Activated T-helper 1 cell treated with anti-CD3 and anti-CD28 coated beads, Interleukin-12 subunit alpha, Interleukin-12 subunit beta, Interleukin-2, Interleukin-4 antibody, amounts not matched to agents 30 ng/mL and 10 ng/mL and 1 ng/mL, durations not matched to agents 14 hours and 24 hours and 36 hours (primary cell): ENCODE data around the gene EPHA1. TPM values are rescaled to one million over a fixed set of nuclear protein-coding genes. Genes with fewer than 3 reads are reported as not detected.
A peak's percentile ranks its signal among the peaks of the same experiment; 100 is the strongest.
"Not testable (repeated sequence)": the region's sequence is repeated elsewhere in the genome, so short reads cannot be mapped to it uniquely, and the experiment has no call there.

Source experiments
- DNase-seq: peaks from one replicate; pipeline ENCODE4 v3.0.0; 2021; ENCODE audit warnings: low spot score
- H3K27ac Mint-ChIP-seq: one replicate; pipeline ENCODE4 v1.8.0; 2021; ENCODE audit warnings: mild to moderate bottlenecking, mixed read lengths
- H3K27me3 Mint-ChIP-seq: one replicate; pipeline ENCODE4 v1.8.0; 2022; ENCODE audit warnings: mild to moderate bottlenecking, moderate library complexity, mixed read lengths; ENCODE audit not compliant: insufficient read depth
- H3K36me3 Mint-ChIP-seq: one replicate; pipeline ENCODE4 v1.8.0; 2021; ENCODE audit warnings: low read depth, mixed read lengths
- H3K4me1 Mint-ChIP-seq: one replicate; pipeline ENCODE4 v1.8.0; 2021; ENCODE audit warnings: low read depth, mixed read lengths
- H3K4me3 Mint-ChIP-seq: one replicate; pipeline ENCODE4 v1.8.0; 2021; ENCODE audit warnings: mild to moderate bottlenecking, moderate library complexity, mixed read lengths
- H3K9me3 Mint-ChIP-seq: one replicate; pipeline ENCODE4 v1.8.0; 2021; ENCODE audit warnings: mixed read lengths
- intact Hi-C: fragments of 100-400 bp; cut with micrococcal nuclease; formaldehyde crosslinking; loops from one replicate; pipeline ENCODE4 v1.15.1; 2024
- total RNA-seq: library from RNA; stranded (reverse); gene quantifications from 2 replicates; pipeline ENCODE4 v1.2.3, GENCODE V29; 2022

The EPHA1 gene
- total RNA-seq, 1 donor from 2014 or later: not detected

DNA sequence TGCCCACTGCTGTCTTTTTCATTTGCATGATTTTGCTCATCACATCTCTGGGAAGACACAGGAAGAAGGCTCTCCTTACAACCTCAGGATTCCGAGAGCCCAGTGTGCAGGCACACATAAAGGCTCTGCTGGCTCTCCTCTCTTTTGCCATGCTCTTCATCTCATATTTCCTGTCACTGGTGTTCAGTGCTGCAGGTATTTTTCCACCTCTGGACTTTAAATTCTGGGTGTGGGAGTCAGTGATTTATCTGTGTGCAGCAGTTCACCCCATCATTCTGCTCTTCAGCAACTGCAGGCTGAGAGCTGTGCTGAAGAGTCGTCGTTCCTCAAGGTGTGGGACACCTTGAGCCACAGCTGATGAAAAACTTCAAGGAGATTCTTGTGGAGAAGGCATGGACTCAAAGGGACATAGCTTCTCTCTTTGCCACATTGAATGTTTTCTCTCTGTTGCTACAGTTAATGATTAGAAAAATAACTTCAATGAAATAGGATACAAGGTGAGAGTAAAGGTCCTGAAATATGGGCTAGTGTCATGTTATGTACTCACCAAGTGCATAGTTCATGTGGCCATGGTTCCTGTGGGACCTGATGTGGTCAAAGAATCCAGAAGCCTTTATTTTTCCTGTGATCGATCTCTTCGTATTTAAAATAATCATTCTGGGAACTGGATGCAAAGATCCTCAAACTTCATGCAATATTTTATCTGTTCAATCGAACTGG is 35.6 kb upstream of the EPHA1 start:
- H3K9me3 Mint-ChIP-seq: no peaks in the 10 kb centered on the region

DNA sequence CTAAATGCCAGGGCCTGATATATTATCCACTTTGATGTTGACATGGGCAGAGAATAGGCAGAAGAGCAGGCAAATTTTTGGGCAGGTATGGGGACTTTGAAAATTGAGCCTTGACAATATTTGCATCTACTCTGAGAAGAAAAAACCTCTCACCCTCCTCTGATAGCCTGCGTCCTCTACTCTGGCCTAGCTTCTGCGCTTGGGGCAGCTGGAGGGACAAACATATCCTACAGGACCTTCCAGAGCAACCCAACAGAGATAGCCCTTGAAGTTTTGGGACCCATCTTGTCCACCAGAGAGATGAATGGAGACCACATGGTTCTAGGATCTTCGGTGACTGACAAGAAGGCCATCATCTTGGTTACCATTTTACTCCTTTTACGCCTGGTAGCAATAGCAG is 34.5 kb upstream of the EPHA1 start, which contains the start of gene TAS2R60:
Gene TAS2R60 (plus strand): TSS at position 301 of the 400 bp plus-strand sequence. CDS start 0 bp downstream, at position 301.
- no peak within 1 kb of the TSS for H3K4me3 Mint-ChIP-seq
- no peak within 1 kb of the TSS for H3K27ac Mint-ChIP-seq
- H3K36me3 Mint-ChIP-seq: no peaks in the 10 kb centered on the region
- DNase-seq: no peak
- H3K27me3 Mint-ChIP-seq: peaks cover 2% of the 10 kb centered on the region
- H3K9me3 Mint-ChIP-seq: no peaks in the 10 kb centered on the region
- intact Hi-C loops: no loop called here
- no peaks in the 10 kb centered on the region for H3K4me1 Mint-ChIP-seq

More for the DNA sequence above, 35.6 kb upstream of the EPHA1 start:
- no peaks in the 10 kb centered on the region for H3K27me3 Mint-ChIP-seq
- DNase-seq: no peak
- no peaks in the 10 kb centered on the region for H3K4me1 Mint-ChIP-seq
- no peak overlapping the region for H3K27ac Mint-ChIP-seq
- H3K36me3 Mint-ChIP-seq: no peaks in the 10 kb centered on the region
- no peak overlapping the region for H3K4me3 Mint-ChIP-seq
- intact Hi-C loops: no loop called here

DNA sequence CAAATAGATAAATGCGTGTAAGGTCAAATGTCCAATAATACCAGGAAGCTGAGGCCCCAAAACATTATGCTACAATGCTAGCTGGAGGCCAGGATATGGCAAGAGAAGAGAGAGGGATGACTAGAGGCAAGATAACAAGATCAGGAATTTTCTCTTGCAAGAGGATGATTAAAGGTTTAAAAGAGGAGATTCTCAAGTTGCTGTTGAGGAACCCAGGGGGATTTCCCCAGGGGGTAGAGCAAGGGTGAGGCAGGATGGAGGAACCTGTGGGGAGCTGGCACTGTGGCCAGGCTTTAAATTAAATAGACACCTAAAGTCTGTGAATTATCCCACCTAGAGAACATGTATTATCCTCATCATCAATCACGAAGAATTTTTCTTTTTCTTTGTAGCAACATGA is 31.2 kb upstream of the EPHA1 start:
- intact Hi-C loops: no loop called here
- Mint-ChIP-seq H3K27ac (no peak overlapping the region), H3K4me3 (no peak overlapping the region), H3K27me3 (peaks cover 2% of the 10 kb centered on the region), H3K4me1 (peaks cover 10% of the 10 kb centered on the region), H3K36me3 (no peaks in the 10 kb centered on the region), H3K9me3 (no peaks in the 10 kb centered on the region)
- DNase-seq: no peak

DNA sequence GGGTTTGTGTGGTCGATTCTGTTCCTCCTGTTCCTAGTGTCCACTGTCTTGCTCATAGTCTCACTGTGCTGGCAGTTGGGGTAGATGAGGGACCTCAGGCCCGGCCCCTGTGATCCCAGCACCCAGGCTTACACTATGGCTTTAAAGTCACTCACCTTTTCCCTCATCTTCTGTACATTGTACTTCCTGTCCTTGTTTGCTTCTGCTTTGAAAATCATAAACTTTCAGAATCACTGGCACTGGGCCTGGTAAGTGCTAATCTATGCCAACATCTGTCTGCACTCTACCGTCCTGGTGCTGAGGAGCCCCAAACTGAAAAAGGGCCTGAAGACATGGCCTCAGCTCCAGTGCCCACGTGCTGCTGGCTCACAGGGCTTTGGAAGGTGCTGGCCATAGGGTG is 28.9 kb upstream of the EPHA1 start:
- H3K27ac Mint-ChIP-seq: no peak overlapping the region
- H3K4me3 Mint-ChIP-seq: no peak overlapping the region
- no peaks in the 10 kb centered on the region for H3K9me3 Mint-ChIP-seq
- H3K36me3 Mint-ChIP-seq: no peaks in the 10 kb centered on the region
- DNase-seq: no peak
- peaks cover 10% of the 10 kb centered on the region for H3K4me1 Mint-ChIP-seq
- intact Hi-C loops: no loop called here
- peaks cover 2% of the 10 kb centered on the region for H3K27me3 Mint-ChIP-seq

DNA sequence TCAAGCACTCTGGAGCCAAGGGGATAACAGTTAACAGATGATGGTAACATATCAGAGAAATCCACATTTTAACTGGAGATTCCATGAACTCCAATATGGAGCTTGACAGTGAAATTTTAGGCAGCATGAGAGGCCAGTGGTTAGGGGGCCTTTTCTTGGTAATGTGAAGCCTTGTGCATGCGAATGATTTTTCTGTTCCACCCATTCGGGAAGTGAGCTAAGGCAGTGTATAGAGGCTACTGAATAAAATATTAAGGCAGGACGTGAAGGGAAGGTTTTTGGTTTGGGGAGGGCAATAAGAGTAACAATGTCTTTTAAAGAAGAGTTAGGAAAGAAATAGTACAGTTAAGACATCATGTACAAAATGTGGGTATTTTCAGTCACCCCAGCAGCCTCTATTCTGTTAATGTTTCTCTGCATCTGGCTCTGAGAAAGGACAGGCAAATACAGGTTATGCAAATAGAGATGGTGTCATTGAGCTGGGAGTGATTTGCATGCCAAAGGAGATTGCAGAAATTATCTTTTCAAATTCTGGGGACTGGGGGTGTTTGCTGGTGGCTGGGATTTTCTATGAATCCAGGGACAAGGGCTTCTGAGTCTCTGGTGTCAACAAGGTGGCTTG is 27.8 kb upstream of the EPHA1 start:
- Mint-ChIP-seq H3K27ac (no peak overlapping the region), H3K4me1 (peaks cover 10% of the 10 kb centered on the region), H3K9me3 (no peaks in the 10 kb centered on the region), H3K4me3 (no peak overlapping the region), H3K36me3 (no peaks in the 10 kb centered on the region), H3K27me3 (peaks cover 2% of the 10 kb centered on the region)
- DNase-seq: no peak
- intact Hi-C loops: no loop called here

DNA sequence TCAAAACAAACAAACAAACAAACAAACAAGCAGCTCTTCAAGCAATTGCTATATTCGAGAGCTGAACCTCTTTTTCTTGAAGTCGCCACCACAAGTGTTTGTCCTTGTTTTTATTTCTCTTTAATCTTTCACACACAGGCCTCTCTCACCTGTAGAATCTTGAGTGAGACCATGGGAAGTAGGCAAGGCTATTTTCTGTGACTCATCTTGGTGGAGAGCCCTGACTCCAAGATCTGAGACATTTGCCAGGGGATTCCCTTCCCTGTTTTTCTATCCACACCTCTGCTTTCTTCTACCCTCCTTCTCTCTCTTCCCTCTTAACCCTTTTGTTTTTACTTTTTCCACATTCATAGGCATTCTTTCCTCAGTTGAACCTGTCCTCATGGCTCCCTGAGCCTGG is 26.6 kb upstream of the EPHA1 start:
- DNase-seq: no peak
- no peak overlapping the region for H3K27ac Mint-ChIP-seq
- H3K4me3 Mint-ChIP-seq: no peak overlapping the region
- intact Hi-C loops: no loop called here
- peaks cover 10% of the 10 kb centered on the region for H3K4me1 Mint-ChIP-seq
- no peaks in the 10 kb centered on the region for H3K9me3 Mint-ChIP-seq
- H3K27me3 Mint-ChIP-seq: peaks cover 2% of the 10 kb centered on the region
- H3K36me3 Mint-ChIP-seq: no peaks in the 10 kb centered on the region

DNA sequence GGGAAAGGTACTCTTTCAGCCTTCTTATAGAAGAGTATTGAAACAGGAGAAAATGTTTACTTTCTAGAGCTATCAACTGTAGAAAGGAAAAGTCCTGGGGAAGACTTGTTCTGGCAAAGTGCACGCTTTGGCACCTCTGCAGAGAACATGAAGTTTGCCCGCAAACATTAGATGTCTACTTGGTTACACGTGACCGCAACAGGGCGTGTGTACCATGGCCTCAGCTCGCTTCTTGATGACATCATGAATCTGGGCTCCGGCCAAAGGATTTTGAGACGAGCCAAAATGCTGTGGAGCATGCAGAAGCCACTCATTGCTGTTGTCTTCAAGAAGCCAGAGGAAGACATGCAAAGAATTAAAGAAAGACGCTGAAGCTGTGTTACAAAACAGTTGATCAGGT is 26.0 kb upstream of the EPHA1 start:
- H3K4me3 Mint-ChIP-seq: no peak overlapping the region

DNA sequence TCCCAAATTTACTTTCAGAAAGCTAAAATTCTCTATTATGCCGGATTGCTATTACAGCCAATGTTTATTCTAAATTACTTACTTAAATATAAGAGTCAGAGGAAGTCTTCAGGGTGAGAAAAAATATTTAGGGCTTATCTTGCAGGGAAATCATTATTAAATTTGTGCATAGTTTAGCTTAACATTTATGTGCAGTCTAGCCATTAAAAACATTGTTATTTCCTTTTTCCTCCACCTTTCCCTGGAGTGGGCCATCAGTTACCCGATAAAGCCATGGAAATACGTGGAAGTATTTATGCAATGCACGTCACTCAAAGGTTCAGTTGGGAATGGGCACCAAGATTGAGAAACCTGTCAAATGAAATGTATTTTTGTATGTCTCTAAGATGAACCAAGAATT is 25.1 kb upstream of the EPHA1 start:
- Mint-ChIP-seq H3K4me3 (no peak overlapping the region), H3K9me3 (no peaks in the 10 kb centered on the region), H3K27me3 (peaks cover 2% of the 10 kb centered on the region), H3K4me1 (peaks cover 10% of the 10 kb centered on the region), H3K27ac (no peak overlapping the region), H3K36me3 (no peaks in the 10 kb centered on the region)
- intact Hi-C loops: no loop called here
- DNase-seq: no peak

More for the DNA sequence above, 26.0 kb upstream of the EPHA1 start:
- Mint-ChIP-seq H3K27me3 (peaks cover 2% of the 10 kb centered on the region), H3K9me3 (no peaks in the 10 kb centered on the region), H3K4me1 (peaks cover 10% of the 10 kb centered on the region), H3K27ac (no peak overlapping the region), H3K36me3 (no peaks in the 10 kb centered on the region)
- DNase-seq: no peak
- intact Hi-C loops: no loop called here

DNA sequence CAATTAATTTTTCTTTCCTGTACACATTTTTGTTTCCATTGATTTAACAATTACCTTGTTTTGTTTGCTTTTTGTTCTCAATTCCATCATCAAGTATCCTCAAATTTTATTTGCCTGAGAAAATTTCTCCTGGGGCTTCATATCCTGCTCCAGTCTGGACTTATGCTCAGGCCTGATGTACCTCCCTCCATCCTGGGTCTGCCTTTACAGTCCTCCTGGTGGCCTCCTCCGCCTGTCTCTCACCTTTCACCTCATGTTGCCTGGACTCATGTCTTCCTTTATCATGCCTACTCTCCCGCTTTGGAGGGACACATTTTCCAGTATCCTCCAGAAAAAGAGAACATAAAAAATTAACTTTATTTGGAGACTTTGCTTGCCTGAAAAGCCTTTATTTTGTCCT is 22.5 kb upstream of the EPHA1 start:
- H3K4me1 Mint-ChIP-seq: peaks cover 9% of the 10 kb centered on the region
- no peaks in the 10 kb centered on the region for H3K27me3 Mint-ChIP-seq
- intact Hi-C loops: no loop called here
- DNase-seq: no peak
- H3K4me3 Mint-ChIP-seq: no peak overlapping the region
- H3K36me3 Mint-ChIP-seq: no peaks in the 10 kb centered on the region
- no peak overlapping the region for H3K27ac Mint-ChIP-seq
- no peaks in the 10 kb centered on the region for H3K9me3 Mint-ChIP-seq

DNA sequence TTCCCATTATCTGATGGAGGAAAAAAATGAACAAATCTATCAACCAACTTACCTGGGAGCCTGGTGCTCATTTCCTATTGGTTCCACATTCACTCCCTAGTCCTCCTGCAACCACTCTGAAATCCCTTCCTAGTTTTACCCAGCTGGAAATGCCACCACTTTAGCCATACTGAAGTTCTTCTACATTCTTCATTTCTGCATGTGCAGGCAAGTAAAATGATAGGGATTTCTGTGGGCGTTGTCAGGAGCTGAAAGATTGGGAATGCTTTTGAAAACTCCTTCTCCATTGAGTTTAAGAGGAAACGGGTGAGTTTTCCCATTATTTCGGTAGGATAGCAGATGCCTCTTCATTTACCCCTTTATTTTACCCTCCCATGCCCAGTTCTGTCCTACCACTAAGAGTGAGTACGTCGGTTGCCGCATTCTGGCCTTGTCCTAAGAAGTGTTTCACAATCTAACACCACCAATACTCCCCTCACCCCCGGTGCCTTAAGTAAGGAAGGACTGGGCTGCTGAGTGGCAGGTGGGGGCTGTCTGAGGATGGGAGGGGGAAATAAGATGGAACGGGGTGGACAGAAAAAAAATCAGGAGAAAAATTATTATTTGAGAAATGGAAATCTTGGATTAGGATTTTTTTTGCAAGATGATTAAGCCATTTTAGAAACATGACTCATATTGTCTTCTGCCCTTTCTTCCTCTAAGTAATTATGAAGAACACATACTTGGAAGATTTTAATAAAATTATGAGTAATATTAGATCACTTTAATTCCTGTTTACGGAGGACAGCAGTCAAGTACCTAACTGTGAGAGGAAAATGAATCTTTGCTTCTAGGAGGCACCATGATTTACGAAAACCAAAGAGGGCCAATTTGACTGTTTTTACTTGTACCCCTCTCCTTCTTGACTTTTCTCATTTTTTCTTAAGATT is 21.4 kb upstream of the EPHA1 start:
- H3K9me3 Mint-ChIP-seq: no peaks in the 10 kb centered on the region
- H3K4me1 Mint-ChIP-seq: peaks cover 9% of the 10 kb centered on the region
- no peak for DNase-seq
- H3K36me3 Mint-ChIP-seq: no peaks in the 10 kb centered on the region
- intact Hi-C loops: no loop called here
- H3K27me3 Mint-ChIP-seq: no peaks in the 10 kb centered on the region
- H3K27ac Mint-ChIP-seq: no peak overlapping the region
- no peak overlapping the region for H3K4me3 Mint-ChIP-seq

DNA sequence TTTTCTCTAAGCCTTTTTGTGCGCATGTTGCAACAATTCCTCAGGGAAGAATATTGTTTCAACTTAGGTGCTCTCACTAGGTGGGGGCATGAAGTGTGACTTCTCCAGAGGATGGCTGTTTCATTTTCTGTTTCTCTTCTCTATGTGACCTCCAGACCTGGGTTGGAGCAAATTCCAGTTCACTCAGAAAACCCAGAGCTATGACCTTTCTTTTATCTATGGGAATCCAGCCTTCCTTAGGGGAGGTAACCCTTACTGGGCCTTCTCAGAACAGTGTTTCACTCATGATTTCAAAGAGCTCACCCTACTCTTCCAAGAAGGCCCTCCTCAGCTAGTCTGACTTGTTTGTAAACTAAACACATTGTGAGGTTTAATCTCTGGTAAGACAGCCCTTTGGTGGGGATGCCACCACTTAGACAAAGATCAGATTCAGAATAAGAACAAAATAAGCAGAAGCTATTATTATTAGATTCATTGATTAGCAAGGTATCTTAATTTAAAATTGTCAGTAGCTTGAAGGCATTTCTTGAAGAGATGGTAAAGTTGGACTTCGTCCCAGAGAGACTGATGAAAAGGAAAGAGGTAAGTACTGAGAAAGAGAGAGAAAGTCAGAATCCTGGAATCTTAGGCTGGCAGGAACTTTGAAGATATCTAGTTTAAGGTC is 18.0 kb upstream of the EPHA1 start:
- DNase-seq: no peak
- Mint-ChIP-seq H3K36me3 (no peaks in the 10 kb centered on the region), H3K27ac (peak overlapping the region; percentile 29), H3K27me3 (peaks cover 6% of the 10 kb centered on the region), H3K4me1 (peaks cover 9% of the 10 kb centered on the region), H3K9me3 (no peaks in the 10 kb centered on the region), H3K4me3 (no peak overlapping the region)
- intact Hi-C loops: no loop called here

DNA sequence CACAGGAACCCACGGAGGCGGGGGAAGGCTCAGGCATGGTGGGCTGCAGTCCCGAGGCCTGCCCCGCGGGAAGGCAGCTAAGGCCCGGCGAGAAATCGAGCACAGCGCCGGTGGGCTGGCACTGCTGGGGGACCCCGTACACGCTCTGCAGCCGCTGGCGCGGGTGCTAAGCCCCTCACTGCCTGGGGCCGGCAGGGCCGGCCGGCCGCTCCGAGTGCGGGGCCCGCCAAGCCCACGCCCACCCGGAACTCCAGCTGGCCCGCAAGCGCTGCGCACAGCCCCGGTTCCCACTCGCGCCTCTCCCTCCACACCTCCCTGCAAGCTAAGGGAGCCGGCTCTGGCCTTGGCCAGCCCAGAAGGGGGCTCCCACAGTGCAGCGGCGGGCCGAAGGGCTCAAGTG is 15.8 kb upstream of the EPHA1 start:
- intact Hi-C loops, H3K4me3 Mint-ChIP-seq, H3K27ac Mint-ChIP-seq, DNase-seq, H3K36me3 Mint-ChIP-seq, H3K4me1 Mint-ChIP-seq, H3K9me3 Mint-ChIP-seq: not testable (repeated sequence)
- H3K27me3 Mint-ChIP-seq: peaks cover 10% of the 10 kb centered on the region
